NOMO-1 (cell line): ENCODE data around the gene ZBP1.

ENCODE experiments used
- DNase-seq, 2 experiments: peaks; one replicate each; lab custom pipeline; 2025; ENCODE audit not compliant: unreplicated experiment in 2 of 2; lab: John Stamatoyannopoulos, UW

The ZBP1 gene

GRCh38 chr20:57620274-57620990 lies at the start of gene ZBP1:
Gene ZBP1, minus strand, starts transcription at chr20:57620426. Its CDS starts 131 bp downstream, at chr20:57620295.
- peak in 1 of 2 experiments; percentile 12 for DNase-seq

GRCh38 chr20:57669632-57670031 lies 49.4 kb upstream of the ZBP1 start:
- no peak for DNase-seq

DNA sequence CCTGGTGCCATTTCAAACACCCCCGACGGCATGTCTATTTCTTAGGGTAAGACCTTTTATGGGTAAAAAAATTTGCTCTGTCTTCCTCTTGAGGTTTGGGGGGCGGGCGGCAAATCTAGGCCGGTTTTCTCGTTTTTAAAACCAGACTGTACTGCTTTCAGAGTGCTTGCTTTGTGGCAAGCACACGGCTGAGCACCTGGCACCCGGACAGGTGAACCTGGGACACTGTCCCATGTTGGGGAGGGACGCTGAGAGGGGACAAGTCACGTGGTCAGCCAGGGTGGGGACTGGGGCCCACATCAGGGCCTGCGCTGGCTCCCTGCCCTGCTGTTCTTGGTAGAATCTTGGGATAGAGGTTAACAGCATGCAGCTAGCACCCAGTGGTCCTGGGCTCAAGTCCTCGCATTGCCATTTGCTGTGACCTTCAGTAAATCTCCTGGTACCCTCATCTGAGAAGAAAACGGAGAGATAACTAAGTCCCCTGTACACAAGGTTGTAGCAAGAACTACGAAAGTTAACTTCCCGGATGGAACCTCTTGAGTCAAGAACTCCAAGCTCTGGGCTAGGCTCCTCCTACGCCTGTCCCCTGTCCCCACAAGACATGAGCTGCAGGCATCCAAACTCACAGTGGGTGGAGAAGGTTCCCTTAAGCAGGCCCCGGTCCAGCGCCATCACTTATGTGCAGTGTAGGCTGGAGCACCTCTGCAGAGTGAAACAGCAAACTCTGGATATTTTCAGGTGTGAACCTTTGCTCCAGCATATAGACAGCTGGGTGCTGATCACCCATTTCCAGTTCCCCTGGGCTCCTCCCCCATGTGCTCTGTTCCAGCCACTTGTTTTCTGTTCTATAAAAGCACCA lies 47.9 kb upstream of the ZBP1 start:
- DNase-seq, result no peak

DNA sequence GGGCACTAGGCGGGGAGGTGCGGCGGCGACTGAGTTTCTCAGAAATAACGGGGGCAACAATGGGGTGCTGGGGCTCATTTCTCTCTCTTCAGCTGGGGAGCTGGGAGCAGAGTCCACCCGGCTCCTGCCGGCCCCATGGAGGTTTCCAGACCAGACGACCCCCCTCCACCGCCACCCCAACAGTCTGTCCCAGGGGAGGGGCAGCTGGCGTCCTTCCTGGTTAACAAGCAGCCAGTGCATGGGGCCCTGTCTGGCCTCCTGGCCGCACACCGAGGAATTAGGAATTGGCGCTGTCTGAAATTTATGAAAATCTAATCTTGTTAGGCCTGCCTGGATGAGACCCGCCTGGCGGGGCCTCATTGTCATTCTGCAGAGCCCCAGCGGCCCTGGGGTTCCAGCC lies 47.2 kb upstream of the ZBP1 start:
- DNase-seq, result no peak

DNA sequence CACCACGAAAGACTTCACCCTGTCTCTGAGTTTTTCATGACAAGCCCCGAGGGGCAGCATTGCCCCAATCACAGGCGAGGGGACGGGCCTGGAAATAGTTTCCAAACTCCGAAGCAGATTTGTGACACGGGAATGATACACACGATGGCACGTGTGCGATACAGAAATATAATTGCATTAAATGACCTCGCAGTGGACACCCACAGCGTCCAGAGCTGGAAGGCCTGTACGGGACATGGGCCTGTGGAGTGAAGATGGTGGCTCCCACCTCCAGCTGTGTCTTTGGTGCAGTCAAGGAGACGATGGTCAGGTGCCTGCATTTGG lies 46.6 kb upstream of the ZBP1 start:
- DNase-seq, result no peak

- DNase-seq, result no peak
These were observed 46.0 kb upstream of the ZBP1 start for GRCh38 chr20:57666106-57666833.

DNA sequence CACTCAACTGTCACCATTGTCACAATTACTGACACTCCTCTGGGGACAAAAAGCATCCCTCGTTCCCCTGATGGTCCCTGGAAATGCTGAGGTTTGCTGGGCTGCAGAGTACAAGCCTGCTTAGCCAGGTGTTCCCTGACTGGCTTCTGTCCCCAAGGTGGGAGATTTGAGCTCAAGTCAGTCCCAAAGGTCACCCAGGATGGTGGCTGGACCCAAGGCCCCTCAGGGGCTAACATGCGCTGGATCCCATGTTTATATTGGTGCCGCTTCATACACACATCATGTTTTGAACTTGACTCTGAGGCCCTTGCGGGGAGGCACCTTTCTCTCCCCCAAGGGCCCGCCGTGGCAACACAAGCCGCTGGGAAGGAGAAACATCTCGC lies 45.4 kb upstream of the ZBP1 start:
- DNase-seq, result no peak

GRCh38 chr20:57664924-57665588 lies 44.8 kb upstream of the ZBP1 start:
- DNase-seq, result no peak

- no peak for DNase-seq
These were observed 44.2 kb upstream of the ZBP1 start for GRCh38 chr20:57664476-57664875.

DNA sequence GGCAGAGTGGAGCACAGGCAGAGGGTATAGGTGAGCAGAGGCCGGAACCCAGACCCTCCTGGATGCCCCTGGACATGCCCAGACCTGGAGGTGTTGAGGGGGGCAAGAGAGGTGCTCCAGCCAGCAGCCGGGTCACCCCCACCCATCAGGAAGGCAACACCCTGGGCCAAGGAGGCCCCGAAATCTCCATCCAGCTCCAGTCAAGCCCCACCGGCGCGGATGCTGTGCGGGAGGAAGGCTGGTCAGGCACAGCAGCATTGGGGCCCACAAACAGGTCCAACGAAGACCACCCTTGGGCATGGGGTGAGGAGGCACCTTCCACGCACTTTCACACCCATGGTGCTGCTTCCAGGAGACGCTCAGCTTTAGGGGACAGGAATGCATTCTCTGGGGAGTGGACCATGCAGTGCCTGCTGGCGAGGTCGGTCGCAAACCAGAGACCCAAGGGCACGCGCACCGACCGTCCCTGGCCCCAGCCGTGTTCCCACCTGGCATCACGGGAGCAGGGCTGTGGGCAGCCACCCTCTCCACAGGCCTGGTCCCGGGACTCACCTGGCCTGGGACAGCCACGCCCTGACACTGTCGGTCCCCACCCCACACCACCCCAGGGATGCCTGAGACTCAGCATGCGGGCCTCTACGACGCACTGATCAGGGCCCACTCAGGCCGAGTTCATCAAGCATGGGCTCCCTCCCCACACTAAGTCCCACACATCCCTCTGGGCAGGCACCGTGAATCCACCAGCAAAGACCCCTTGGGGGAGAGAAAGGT lies 43.6 kb upstream of the ZBP1 start:
- no peak for DNase-seq

- DNase-seq, result no peak
These were observed 43.0 kb upstream of the ZBP1 start for GRCh38 chr20:57663241-57663640.

- DNase-seq, result no peak
These were observed 42.4 kb upstream of the ZBP1 start for GRCh38 chr20:57662456-57663240.

- DNase-seq, result no peak
These were observed 41.7 kb upstream of the ZBP1 start for GRCh38 chr20:57661746-57662455.

- no peak for DNase-seq
These were observed 40.9 kb upstream of the ZBP1 start for GRCh38 chr20:57660922-57661745.

- no peak for DNase-seq
These were observed 40.1 kb upstream of the ZBP1 start for GRCh38 chr20:57660181-57660921.

GRCh38 chr20:57659517-57660180 lies 39.4 kb upstream of the ZBP1 start:
- no peak for DNase-seq
